Endothelial cell of umbilical vein (primary cell): ENCODE measurements around the gene ADCY9. TPM values are rescaled to one million over a fixed set of nuclear protein-coding genes. Genes with fewer than 3 reads are reported as not detected.

ENCODE experiments used
- BruUV-seq: library from RNA; stranded (reverse); fragments of 400-500 nt; replicated peaks from 2 replicates; lab custom pipeline; 2021; lab: Mats Ljungman, UMichigan
- CTCF ChIA-PET: fragments of 300-600, 350-600 bp; sonication (Branson Sonifier 250); formaldehyde crosslinking; loops from one replicate; lab custom pipeline; 2021; ENCODE audit warnings: antibody characterized with exemption, inconsistent platforms; lab: Charles Lee
- POLR2A ChIA-PET: fragments of 300-600, 350-600 bp; sonication (Branson Sonifier 250); formaldehyde crosslinking; loops from one replicate; lab custom pipeline; 2021; ENCODE audit warnings: antibody characterized with exemption, inconsistent platforms; lab: Charles Lee
- DNase-seq: peaks from one replicate; pipeline ENCODE4 v3.0.0-alpha.2; 2011; ENCODE audit warnings: low read depth, low spot score
- FAIRE-seq: peaks from 2 replicates; lab custom pipeline; 2011; peaks lifted over from hg19 to GRCh38; lab: Jason Lieb, UNC
- H2AFZ ChIP-seq: 2 replicates; pipeline ENCODE4 v1.6.0; 2012; ENCODE audit warnings: low read depth, low read length, control low read depth, inconsistent platforms
- H3K27ac ChIP-seq: 2 replicates; pipeline ENCODE4 v1.5.1; 2011; ENCODE audit warnings: low read depth, mild to moderate bottlenecking, control low read depth, low read length, moderate library complexity; ENCODE audit not compliant: insufficient read depth
- H3K27me3 ChIP-seq, 2 experiments: 2 replicates each; pipeline versions ENCODE4 v1.6.0 to v1.6.1; 2011; ENCODE audit warnings: low read length in 2 of 2, mixed read lengths in 1 of 2; ENCODE audit not compliant: control insufficient read depth in 2 of 2, insufficient read depth in 2 of 2
- H3K36me3 ChIP-seq, 2 experiments: 2 replicates in 1 of 2; 3 replicates in 1 of 2; pipeline ENCODE4 v1.5.1; 2011; ENCODE audit warnings: low read length in 2 of 2, mild to moderate bottlenecking in 1 of 2, moderate library complexity in 1 of 2; ENCODE audit not compliant: control insufficient read depth in 2 of 2, insufficient read depth in 2 of 2; ENCODE audit errors: extremely low read depth in 1 of 2
- H3K4me1 ChIP-seq: 3 replicates; pipeline ENCODE4 v1.5.1; 2011; ENCODE audit warnings: mild to moderate bottlenecking, low read length; ENCODE audit not compliant: control insufficient read depth, insufficient read depth; ENCODE audit errors: extremely low read depth
- H3K4me2 ChIP-seq: 2 replicates; pipeline ENCODE4 v1.6.1; 2011; ENCODE audit warnings: low read length, control low read depth, mixed read lengths; ENCODE audit not compliant: insufficient read depth
- H3K4me3 ChIP-seq, 3 experiments: fragments of 200-600 bp in 1 of 3; sonication (generic), shearing (Covaris generic) in 1 of 3; replicated peaks in 1 of 3; 2 replicates each; pipeline ENCODE4 v1.5.1; 2011 to 2016; ENCODE audit warnings: control low read depth in 3 of 3, low read length in 3 of 3, mild to moderate bottlenecking in 2 of 3, inconsistent platforms in 1 of 3, low read depth in 1 of 3, moderate library complexity in 1 of 3; ENCODE audit not compliant: insufficient read depth in 1 of 3
- H3K79me2 ChIP-seq: 2 replicates; pipeline ENCODE4 v1.6.0; 2012; ENCODE audit warnings: low read length, inconsistent platforms; ENCODE audit not compliant: control insufficient read depth, insufficient read depth
- H3K9ac ChIP-seq: replicated peaks from 2 replicates; pipeline ENCODE3; 2011; ENCODE audit warnings: low read length, control low read depth; ENCODE audit not compliant: insufficient read depth; ENCODE audit errors: extremely low read depth
- H3K9me1 ChIP-seq: replicated peaks from 3 replicates; pipeline ENCODE4 v1.6.0; 2011; ENCODE audit warnings: mild to moderate bottlenecking, low read length; ENCODE audit not compliant: control insufficient read depth, insufficient read depth; ENCODE audit errors: extremely low read depth
- H3K9me3 ChIP-seq: replicated peaks from 2 replicates; pipeline ENCODE4 v1.5.1; 2012; ENCODE audit warnings: low read length, inconsistent platforms; ENCODE audit not compliant: control insufficient read depth, insufficient read depth
- H4K20me1 ChIP-seq: replicated peaks from 2 replicates; pipeline ENCODE3; 2011; ENCODE audit warnings: mild to moderate bottlenecking, low read length; ENCODE audit not compliant: control insufficient read depth, insufficient read depth; ENCODE audit errors: extremely low read depth
- EZH2 ChIP-seq: IDR thresholded peaks from 2 replicates; pipeline ENCODE4 v1.6.1; 2012; ENCODE audit warnings: borderline replicate concordance, low read depth, mild to moderate bottlenecking, moderate library complexity, low read length, inconsistent platforms; ENCODE audit not compliant: severe bottlenecking
- FOS ChIP-seq: IDR thresholded peaks from 2 replicates; pipeline ENCODE4 v1.6.1; 2011; ENCODE audit warnings: mild to moderate bottlenecking, low read length, moderate library complexity, borderline replicate concordance; ENCODE audit not compliant: insufficient read depth
- GATA2 ChIP-seq: IDR thresholded peaks from 2 replicates; pipeline ENCODE4 v1.7.0; 2011; ENCODE audit warnings: low read depth, mild to moderate bottlenecking, moderate library complexity, mixed read lengths, low read length; ENCODE audit not compliant: insufficient read length, insufficient read depth
- JUN ChIP-seq: IDR thresholded peaks from 2 replicates; pipeline ENCODE4 v1.6.1; 2011; ENCODE audit warnings: borderline replicate concordance, low read depth; ENCODE audit not compliant: insufficient read length, insufficient read depth
- MYC ChIP-seq: IDR thresholded peaks from one replicate; pipeline ENCODE4 v1.6.1; 2011; ENCODE audit warnings: mild to moderate bottlenecking, low read depth, low read length
- POLR2A ChIP-seq: IDR thresholded peaks from 2 replicates; pipeline ENCODE4 v1.6.1; 2012; ENCODE audit warnings: low read depth, mild to moderate bottlenecking, control low read depth, low read length
- POLR2AphosphoS5 ChIP-seq: IDR thresholded peaks from 2 replicates; pipeline ENCODE4 v1.6.1; 2012; ENCODE audit warnings: low read depth, mild to moderate bottlenecking, control low read depth, low read length, moderate library complexity; ENCODE audit not compliant: insufficient read depth
- dilution Hi-C: fragments of 300-500 bp; cut with MboI; formaldehyde crosslinking; loops from one replicate; pipeline ENCODE4 v1.15.0; 2019; ENCODE audit warnings: low sequenced_read_pairs; ENCODE audit not compliant: extremely low pct_ligation_motif_present
- intact Hi-C: fragments of 100-400 bp; cut with micrococcal nuclease; formaldehyde crosslinking; loops from one replicate; pipeline ENCODE4 v1.10.0; 2022
- polyA plus RNA-seq, 4 experiments: library from polyadenylated mRNA; depleted of rRNA in 3 of 4; stranded (reverse) in 3 of 4; unstranded in 1 of 4; fragments of >200 nt; gene quantifications; 2 replicates each; pipeline versions ENCODE4 v1.2.1 to v1.2.3, GENCODE V29; 2011 to 2012; ENCODE audit warnings: missing spikeins in 1 of 4
- total RNA-seq: library from RNA; stranded (reverse); gene quantifications from 2 replicates; pipeline ENCODE4 v1.2.3, GENCODE V29; 2021
- TF ChIP-seq, protein P1 (sequence below): IDR thresholded peaks from 2 replicates; pipeline ENCODE4 v1.6.1; 2011; ENCODE audit not compliant: insufficient read depth, insufficient read length
- TF ChIP-seq, protein P2 (sequence below), 2 donors: IDR thresholded peaks; 1 replicate in 1 of 2; 2 replicates in 1 of 2; pipeline ENCODE4 v1.5.1; 2011; ENCODE audit warnings: low read length in 2 of 2, mild to moderate bottlenecking in 2 of 2, moderate library complexity in 2 of 2, control low read depth in 1 of 2, inconsistent platforms in 1 of 2, low read depth in 1 of 2; ENCODE audit not compliant: insufficient read depth in 1 of 2; ENCODE audit errors: extremely low read depth in 1 of 2

Gene ADCY9
- total and polyA plus RNA-seq, 2 donors (not counting 3 experiments of a cell fraction or from before 2014, with no cell fraction given), result 6.8 to 14.0 TPM

DNA sequence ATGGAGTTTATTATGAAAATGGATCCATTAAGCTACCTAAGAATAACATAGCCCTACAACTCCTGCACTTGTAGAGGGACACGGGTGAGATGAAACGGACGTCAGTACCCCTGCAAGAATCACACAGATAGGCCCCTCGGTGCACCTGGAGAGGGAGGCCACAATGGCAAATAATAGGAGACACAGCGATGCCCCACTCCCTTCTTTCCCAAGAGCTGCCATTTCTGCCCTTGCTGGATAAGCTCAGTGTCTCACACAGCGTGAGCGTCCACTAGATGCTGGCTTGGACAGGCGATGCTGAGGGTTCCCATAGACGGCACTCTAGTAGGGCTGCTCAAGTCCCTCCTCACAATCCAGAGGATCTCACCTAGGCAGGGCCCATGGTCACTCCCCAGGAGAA, 67.8 kb downstream of the ADCY9 start:
- H3K4me1 ChIP-seq, result peaks cover 12% of the 10 kb centered on the region
- no peaks in the 10 kb centered on the region for H3K9me1 ChIP-seq
- ChIA-PET POLR2A (no interaction called here), CTCF (interaction anchor here (1.0 kb wide), 1 partner anchor 66 kb away, joined by 5 read pairs; no protein-coding TSS in a partner anchor)
- no peak overlapping the region for H3K4me3 ChIP-seq
- no peaks in the 10 kb centered on the region for H4K20me1 ChIP-seq
- intact Hi-C loops, result no loop called here
- no peaks in the 10 kb centered on the region for H3K9me3 ChIP-seq
- TF ChIP-seq, protein P1, sequence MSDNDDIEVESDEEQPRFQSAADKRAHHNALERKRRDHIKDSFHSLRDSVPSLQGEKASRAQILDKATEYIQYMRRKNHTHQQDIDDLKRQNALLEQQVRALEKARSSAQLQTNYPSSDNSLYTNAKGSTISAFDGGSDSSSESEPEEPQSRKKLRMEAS, result no peak
- TF ChIP-seq JUN (no peak), EZH2 (no peak), MYC (no peak), FOS (no peak), GATA2 (no peak), POLR2A (no peak), POLR2AphosphoS5 (no peak)
- TF ChIP-seq, protein P2, sequence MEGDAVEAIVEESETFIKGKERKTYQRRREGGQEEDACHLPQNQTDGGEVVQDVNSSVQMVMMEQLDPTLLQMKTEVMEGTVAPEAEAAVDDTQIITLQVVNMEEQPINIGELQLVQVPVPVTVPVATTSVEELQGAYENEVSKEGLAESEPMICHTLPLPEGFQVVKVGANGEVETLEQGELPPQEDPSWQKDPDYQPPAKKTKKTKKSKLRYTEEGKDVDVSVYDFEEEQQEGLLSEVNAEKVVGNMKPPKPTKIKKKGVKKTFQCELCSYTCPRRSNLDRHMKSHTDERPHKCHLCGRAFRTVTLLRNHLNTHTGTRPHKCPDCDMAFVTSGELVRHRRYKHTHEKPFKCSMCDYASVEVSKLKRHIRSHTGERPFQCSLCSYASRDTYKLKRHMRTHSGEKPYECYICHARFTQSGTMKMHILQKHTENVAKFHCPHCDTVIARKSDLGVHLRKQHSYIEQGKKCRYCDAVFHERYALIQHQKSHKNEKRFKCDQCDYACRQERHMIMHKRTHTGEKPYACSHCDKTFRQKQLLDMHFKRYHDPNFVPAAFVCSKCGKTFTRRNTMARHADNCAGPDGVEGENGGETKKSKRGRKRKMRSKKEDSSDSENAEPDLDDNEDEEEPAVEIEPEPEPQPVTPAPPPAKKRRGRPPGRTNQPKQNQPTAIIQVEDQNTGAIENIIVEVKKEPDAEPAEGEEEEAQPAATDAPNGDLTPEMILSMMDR (IDR thresholded peaks at IDR 0.05; ENCODE audit: extremely low read depth in 1 of 2, insufficient read depth in 1 of 2, low read depth in 1 of 2, low read length in 2 of 2), result no peak
- H3K79me2 ChIP-seq, result no peaks in the 10 kb centered on the region
- no peak overlapping the region for H3K27ac ChIP-seq
- H3K4me2 ChIP-seq, result no peak overlapping the region
- H3K9ac ChIP-seq, result no peak overlapping the region
- DNase-seq (no peak), FAIRE-seq (no peak)
- no TSS peak for BruUV-seq
- dilution Hi-C loops, result no loop called here
- H3K36me3 ChIP-seq, result no peaks in the 10 kb centered on the region
- no peaks in the 10 kb centered on the region for H3K27me3 ChIP-seq
- H2AFZ ChIP-seq, result no peak overlapping the region
